Aorta (tissue), 5 donors: ENCODE results near the gene DNAH17. TPM values are rescaled to one million over a fixed set of nuclear protein-coding genes. Genes with fewer than 3 reads are reported as not detected.
A peak's percentile ranks its signal among the peaks of the same experiment; 100 is the strongest.

Experiments
- ATAC-seq: fragments of 200-7000 bp; cut with Tn5 transposase; one replicate; pipeline ENCODE4 v1.9.1; 2022; ENCODE audit warnings: moderate library complexity; ENCODE audit not compliant: low FRiP score
- DNase-seq, 2 donors: peaks; one replicate each; pipeline ENCODE4 v3.0.0-alpha.2; 2020
- H3K27ac ChIP-seq, 2 donors: one replicate each; pipeline ENCODE4 v1.5.1; 2013; ENCODE audit warnings: low read length in 2 of 2, mild to moderate bottlenecking in 2 of 2, moderate library complexity in 2 of 2, control low read depth in 1 of 2, inconsistent platforms in 1 of 2, low read depth in 1 of 2
- H3K27me3 ChIP-seq, 2 donors: one replicate each; pipeline ENCODE4 v1.6.1; 2013; ENCODE audit warnings: control low read depth in 1 of 2, low read length in 1 of 2, mild to moderate bottlenecking in 1 of 2, moderate library complexity in 1 of 2; ENCODE audit not compliant: insufficient read depth in 2 of 2, control insufficient read depth in 1 of 2
- H3K36me3 ChIP-seq, 2 donors: one replicate each; pipeline ENCODE4 v1.6.1; 2013; ENCODE audit warnings: control low read depth in 1 of 2, low read length in 1 of 2, mild to moderate bottlenecking in 1 of 2; ENCODE audit not compliant: insufficient read depth in 2 of 2, control insufficient read depth in 1 of 2
- H3K4me1 ChIP-seq, 2 donors: one replicate each; pipeline ENCODE4 v1.6.1; 2013; ENCODE audit warnings: low read length in 2 of 2, control low read depth in 1 of 2, mild to moderate bottlenecking in 1 of 2, moderate library complexity in 1 of 2; ENCODE audit not compliant: insufficient read depth in 2 of 2, control insufficient read depth in 1 of 2
- H3K4me3 ChIP-seq, 2 donors: one replicate each; pipeline ENCODE4 v1.5.1; 2013; ENCODE audit warnings: low read length in 2 of 2, control low read depth in 1 of 2, mild to moderate bottlenecking in 1 of 2
- H3K9me3 ChIP-seq: one replicate; pipeline ENCODE4 v1.6.1; 2013; ENCODE audit warnings: mild to moderate bottlenecking, low read length; ENCODE audit not compliant: control insufficient read depth
- WGBS, 2 donors: extraction: QIAGEN DNeasy Blood & Tissue Kit; methylation state at CpG; one replicate each; pipeline ENCODE4 v1.1.7; 2013; 5-methylcytosine and 5-hydroxymethylcytosine counted together
- intact Hi-C, 2 donors: fragments of 100-400 bp; cut with DNase I; formaldehyde crosslinking; loops; one replicate each; pipeline versions ENCODE4 v1.14.2 to v1.15.0; 2022
- polyA plus RNA-seq, 2 donors: library from polyadenylated mRNA; stranded (reverse); fragments of 200-250 nt; gene quantifications; one replicate each; pipeline ENCODE4 v1.2.3, GENCODE V29; 2013
- total RNA-seq, 2 donors: library from RNA; stranded (reverse); fragmentation: NEBNext Ultra II Directional; extraction: Animal tissue kit (Norgen Biotek cat#: 25700); gene quantifications; one replicate each; pipeline ENCODE4 v1.2.1, GENCODE V29; 2021
- donor health status: healthy with polysubstance abuse.
- donor health status: Bipolar disorder and iron deficiency.
- donor health status: DM: no; HTN: no; CAD: no.
- donor health status: DM: no; HTN: no; CAD: no.
- donor health status: DM: yes; HTN: yes; CAD: no.

DNAH17 gene
- total and polyA plus RNA-seq, 4 donors, result 0.21 to 0.45 TPM; not detected in 2

- ATAC-seq (no peak), DNase-seq (no peak)
- intact Hi-C loops, result no loop called here
- Histone ChIP-seq H3K27me3 (no peaks in the 10 kb centered on the region), H3K4me1 (no peaks in the 10 kb centered on the region), H3K27ac (no peak overlapping the region), H3K36me3 (no peaks in the 10 kb centered on the region), H3K9me3 (no peaks in the 10 kb centered on the region), H3K4me3 (no peak overlapping the region)
- WGBS, 2 donors, result 96 to 98% methylated on average over 4 of the region's 4 CpGs
These were observed 30.7 kb downstream of the DNAH17 start for GRCh38 chr17:78546476-78546875.

- no peaks in the 10 kb centered on the region for H3K27me3 ChIP-seq
- no peaks in the 10 kb centered on the region for H3K9me3 ChIP-seq
- intact Hi-C loops, result no loop called here
- no peak overlapping the region for H3K4me3 ChIP-seq
- H3K4me1 ChIP-seq, result no peaks in the 10 kb centered on the region
- no peak overlapping the region for H3K27ac ChIP-seq
- no peak for DNase-seq
- ATAC-seq, result no peak
- no peaks in the 10 kb centered on the region for H3K36me3 ChIP-seq
- WGBS, 2 donors, result 82 to 83% methylated on average over 17 of the region's 17 CpGs
These were observed 32.1 kb downstream of the DNAH17 start for GRCh38 chr17:78544881-78545755.

GRCh38 chr17:78541488-78542206, 35.5 kb downstream of the DNAH17 start:
- Histone ChIP-seq H3K4me3 (no peak overlapping the region), H3K36me3 (no peaks in the 10 kb centered on the region), H3K9me3 (no peaks in the 10 kb centered on the region), H3K27ac (no peak overlapping the region), H3K27me3 (no peaks in the 10 kb centered on the region), H3K4me1 (no peaks in the 10 kb centered on the region)
- intact Hi-C loops, result no loop called here
- WGBS, 2 donors, result 80 to 83% methylated on average over 7 of the region's 7 CpGs
- DNase-seq (peak; percentile 44 to 57), ATAC-seq (no peak)

GRCh38 chr17:78539781-78540180, 37.4 kb downstream of the DNAH17 start:
- ATAC-seq, result no peak
- Histone ChIP-seq H3K4me1 (no peaks in the 10 kb centered on the region), H3K36me3 (no peaks in the 10 kb centered on the region), H3K27ac (no peak overlapping the region), H3K9me3 (no peaks in the 10 kb centered on the region), H3K27me3 (no peaks in the 10 kb centered on the region), H3K4me3 (no peak overlapping the region)
- peak; percentile 32 for DNase-seq
- 90 to 92% methylated on average over 11 of the region's 11 CpGs for WGBS, 2 donors
- intact Hi-C loops, result no loop called here

- Histone ChIP-seq H3K4me1 (no peaks in the 10 kb centered on the region), H3K27ac (no peak overlapping the region), H3K9me3 (no peaks in the 10 kb centered on the region), H3K4me3 (no peak overlapping the region), H3K27me3 (no peaks in the 10 kb centered on the region), H3K36me3 (no peaks in the 10 kb centered on the region)
- ATAC-seq (no peak), DNase-seq (peak; percentile 7 to 35)
- WGBS, 2 donors, result 88 to 89% methylated on average over 10 of the region's 10 CpGs
- intact Hi-C loops, result no loop called here
These were observed 39.0 kb downstream of the DNAH17 start for GRCh38 chr17:78538033-78538776.

GRCh38 chr17:78537217-78537860, 39.9 kb downstream of the DNAH17 start:
- H3K27ac ChIP-seq, result no peak overlapping the region
- no peak overlapping the region for H3K4me3 ChIP-seq
- no peaks in the 10 kb centered on the region for H3K4me1 ChIP-seq
- DNase-seq (peak; percentile 5 to 60), ATAC-seq (no peak)
- intact Hi-C loops, result no loop called here
- H3K9me3 ChIP-seq, result no peaks in the 10 kb centered on the region
- no peaks in the 10 kb centered on the region for H3K27me3 ChIP-seq
- WGBS, 2 donors, result 94 to 97% methylated on average over 20 of the region's 20 CpGs
- H3K36me3 ChIP-seq, result no peaks in the 10 kb centered on the region

GRCh38 chr17:78535273-78536197, 41.7 kb downstream of the DNAH17 start:
- H3K4me1 ChIP-seq, result no peaks in the 10 kb centered on the region
- H3K4me3 ChIP-seq, result no peak overlapping the region
- no peaks in the 10 kb centered on the region for H3K27me3 ChIP-seq
- no peaks in the 10 kb centered on the region for H3K9me3 ChIP-seq
- DNase-seq (peak in 1 of 2 donors; percentile 51), ATAC-seq (no peak)
- intact Hi-C loops, result no loop called here
- WGBS, 2 donors, result 77% methylated on average over 19 of the region's 19 CpGs
- H3K27ac ChIP-seq, result no peak overlapping the region
- no peaks in the 10 kb centered on the region for H3K36me3 ChIP-seq
